Neural cell (in vitro differentiated cells): Measurements from ENCODE around the gene SLC2A13.

Experiments used
- CTCF ChIP-seq: fragments of 450-650 bp; IDR thresholded peaks from 2 replicates; pipeline ENCODE4 v1.5.1; 2014; ENCODE audit warnings: antibody characterized with exemption, mild to moderate bottlenecking, moderate library complexity; ENCODE audit not compliant: poor library complexity, severe bottlenecking
- EZH2 ChIP-seq: fragments of 200-600, 300-800 bp; shearing (Covaris generic), sonication (generic); IDR thresholded peaks from 2 replicates; pipeline ENCODE4 v1.6.1; 2014; ENCODE audit warnings: antibody characterized with exemption, low read length, borderline replicate concordance, mild to moderate bottlenecking; ENCODE audit not compliant: insufficient read depth, poor library complexity, severe bottlenecking

DNA sequence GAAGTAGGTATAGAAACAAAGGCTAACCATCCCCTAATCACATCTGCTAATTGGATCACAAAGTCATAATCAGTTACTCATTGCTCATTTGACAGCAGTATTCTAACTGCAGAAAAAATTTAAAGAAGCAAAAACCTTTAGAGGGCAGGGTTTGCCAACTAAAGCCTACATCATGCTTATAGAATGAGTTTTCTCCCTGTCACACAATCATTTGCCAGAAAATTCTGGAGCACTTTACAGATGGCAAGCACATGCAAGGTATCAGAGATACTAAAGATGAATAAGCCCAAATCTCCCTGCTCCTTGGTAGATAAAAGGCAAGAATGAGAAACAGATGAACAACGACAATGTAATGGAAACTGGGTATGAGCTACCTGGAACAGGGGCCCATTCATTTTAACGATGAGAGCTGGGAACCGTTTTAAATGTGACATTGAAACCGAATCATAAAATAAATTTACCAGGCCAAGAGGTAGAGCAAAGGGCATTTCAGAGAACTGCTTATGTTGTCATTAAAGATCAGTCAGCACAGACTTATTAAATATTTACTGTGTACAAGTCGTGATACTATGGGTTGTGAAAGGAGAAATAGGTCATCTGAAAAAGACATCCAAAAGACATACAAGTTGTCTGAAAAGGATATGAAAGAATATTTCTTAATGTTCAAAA, 274.9 kb downstream of the SLC2A13 start:
- TF ChIP-seq CTCF: peak; percentile 42
- TF ChIP-seq EZH2: no peak
